ENCODE data around the gene DDX31. TPM values are rescaled to one million over a fixed set of nuclear protein-coding genes. Genes with fewer than 3 reads are reported as not detected.

Gene DDX31
- total RNA-seq, 1 donor from 2014 or later, result 17.4 TPM

- H3K9me3 ChIP-seq, result no peaks in the 10 kb centered on the region
- no peaks in the 10 kb centered on the region for H3K4me1 ChIP-seq
- H3K4me3 ChIP-seq, result no peak overlapping the region
- DNase-seq, result no peak
- no peaks in the 10 kb centered on the region for H3K27me3 ChIP-seq
- intact Hi-C loops (cut with DNase I), result no loop called here
- H3K27ac ChIP-seq, result no peak overlapping the region
- peaks cover 92% of the 10 kb centered on the region for H3K36me3 ChIP-seq
- ATAC-seq, result no peak
- no peak for TF ChIP-seq CTCF (IDR thresholded peaks at IDR 0.05)
Measured at GRCh38 chr9:132648283-132648682, 21.5 kb downstream of the DDX31 start.

GRCh38 chr9:132647806-132648205 is 22.0 kb downstream of the DDX31 start:
- intact Hi-C loops (cut with DNase I), result no loop called here
- Histone ChIP-seq H3K27ac (no peak overlapping the region), H3K9me3 (no peaks in the 10 kb centered on the region), H3K4me1 (no peaks in the 10 kb centered on the region), H3K27me3 (no peaks in the 10 kb centered on the region), H3K36me3 (peaks cover 97% of the 10 kb centered on the region), H3K4me3 (no peak overlapping the region)
- TF ChIP-seq CTCF (IDR thresholded peaks at IDR 0.05), result no peak
- ATAC-seq, result no peak
- DNase-seq, result no peak

GRCh38 chr9:132647355-132647754 is 22.4 kb downstream of the DDX31 start:
- intact Hi-C loops (cut with DNase I), result no loop called here
- Histone ChIP-seq H3K36me3 (peaks cover 97% of the 10 kb centered on the region), H3K4me3 (no peak overlapping the region), H3K4me1 (no peaks in the 10 kb centered on the region), H3K27me3 (no peaks in the 10 kb centered on the region), H3K9me3 (no peaks in the 10 kb centered on the region), H3K27ac (no peak overlapping the region)
- ATAC-seq, result no peak
- TF ChIP-seq CTCF (IDR thresholded peaks at IDR 0.05), result no peak
- DNase-seq, result no peak

GRCh38 chr9:132646726-132647125 is 23.1 kb downstream of the DDX31 start:
- no peak overlapping the region for H3K27ac ChIP-seq
- intact Hi-C loops (cut with DNase I), result no loop called here
- H3K4me3 ChIP-seq, result no peak overlapping the region
- H3K36me3 ChIP-seq, result peaks cover 97% of the 10 kb centered on the region
- TF ChIP-seq CTCF (IDR thresholded peaks at IDR 0.05), result no peak
- H3K9me3 ChIP-seq, result no peaks in the 10 kb centered on the region
- ATAC-seq (no peak), DNase-seq (no peak)
- no peaks in the 10 kb centered on the region for H3K27me3 ChIP-seq
- no peaks in the 10 kb centered on the region for H3K4me1 ChIP-seq

- H3K4me3 ChIP-seq, result no peak overlapping the region
- TF ChIP-seq CTCF (IDR thresholded peaks at IDR 0.05), result no peak
- H3K27me3 ChIP-seq, result no peaks in the 10 kb centered on the region
- ATAC-seq (no peak), DNase-seq (no peak)
- no peaks in the 10 kb centered on the region for H3K9me3 ChIP-seq
- intact Hi-C loops (cut with DNase I), result no loop called here
- no peak overlapping the region for H3K27ac ChIP-seq
- peaks cover 99% of the 10 kb centered on the region for H3K36me3 ChIP-seq
- H3K4me1 ChIP-seq, result no peaks in the 10 kb centered on the region
Measured at GRCh38 chr9:132645711-132646110, 24.1 kb downstream of the DDX31 start.

- DNase-seq, result no peak
- no peak for ATAC-seq
- intact Hi-C loops (cut with DNase I), result no loop called here
Measured at GRCh38 chr9:132645306-132645705, 24.5 kb downstream of the DDX31 start.

More at GRCh38 chr9:132645306-132645705, 24.5 kb downstream of the DDX31 start:
- no peaks in the 10 kb centered on the region for H3K27me3 ChIP-seq
- no peak overlapping the region for H3K4me3 ChIP-seq
- H3K36me3 ChIP-seq, result peaks cover 99% of the 10 kb centered on the region
- no peaks in the 10 kb centered on the region for H3K4me1 ChIP-seq
- H3K9me3 ChIP-seq, result no peaks in the 10 kb centered on the region
- TF ChIP-seq CTCF (IDR thresholded peaks at IDR 0.05), result no peak
- H3K27ac ChIP-seq, result no peak overlapping the region
